Measurements from ENCODE around the gene RBP3. TPM values are rescaled to one million over a fixed set of nuclear protein-coding genes. Genes with fewer than 3 reads are reported as not detected.

The RBP3 gene
- total RNA-seq, 1 donor from 2014 or later: not detected

DNA sequence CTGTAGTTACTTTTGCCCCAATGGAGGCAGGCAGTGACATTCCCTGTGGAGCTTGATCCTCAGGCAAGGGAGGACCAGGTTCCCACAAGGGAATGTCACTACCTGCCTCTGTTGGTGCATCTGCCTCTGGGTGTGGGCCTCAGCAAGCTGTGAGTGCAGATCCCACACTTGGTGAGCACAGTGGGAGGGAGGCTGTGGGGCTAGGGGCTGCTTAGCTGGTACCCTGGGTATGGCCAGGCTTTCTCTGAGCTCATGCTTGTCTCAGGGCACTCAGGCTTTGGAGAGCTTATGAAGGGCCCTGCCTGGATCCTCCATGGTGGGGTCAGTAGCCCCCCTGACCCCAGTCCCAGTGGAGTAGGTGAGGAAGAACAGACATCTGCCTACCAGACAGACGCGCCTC is 52.1 kb downstream of the RBP3 start:
- no peak for DNase-seq (ENCODE audit: low read depth)

DNA sequence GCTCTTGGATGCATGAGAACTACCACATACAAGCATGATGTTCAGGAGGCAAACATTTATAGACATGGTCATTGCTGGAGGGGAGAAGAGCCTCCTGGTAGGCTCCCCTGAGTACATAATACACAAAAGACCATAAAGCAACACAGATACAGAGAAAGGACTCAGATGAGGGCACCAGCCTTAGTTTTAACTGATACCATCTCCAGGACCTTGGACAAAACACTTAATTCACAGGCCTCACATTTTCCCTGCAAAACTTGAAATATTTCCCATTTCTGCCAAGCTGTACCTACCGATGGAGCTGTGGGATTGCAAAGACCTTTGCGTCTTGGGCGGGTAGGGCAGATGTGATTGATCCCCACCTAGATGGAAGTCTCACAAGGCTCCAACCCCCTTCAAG is 52.6 kb downstream of the RBP3 start:
- no peak for DNase-seq (ENCODE audit: low read depth)

DNA sequence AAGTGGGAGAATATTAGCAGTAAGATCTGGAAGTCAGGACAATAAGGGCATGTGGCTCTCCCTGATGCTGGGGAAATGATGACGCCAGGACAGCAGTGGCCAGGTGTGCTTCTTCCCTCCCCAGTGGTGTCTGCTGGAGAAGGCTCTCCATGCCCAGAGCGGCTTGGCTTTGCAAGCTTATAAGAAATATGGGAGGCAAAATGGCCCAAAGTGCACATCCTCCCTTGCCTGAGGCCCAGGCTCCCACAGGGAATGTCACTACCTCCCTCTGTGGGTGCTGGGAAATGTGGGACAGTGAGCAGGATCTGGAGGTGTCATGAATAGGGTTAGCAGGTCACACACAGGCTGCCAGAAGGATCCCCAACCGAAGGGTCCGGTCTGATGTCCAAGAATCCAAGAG is 53.0 kb downstream of the RBP3 start:
- DNase-seq (ENCODE audit: low read depth): no peak

DNA sequence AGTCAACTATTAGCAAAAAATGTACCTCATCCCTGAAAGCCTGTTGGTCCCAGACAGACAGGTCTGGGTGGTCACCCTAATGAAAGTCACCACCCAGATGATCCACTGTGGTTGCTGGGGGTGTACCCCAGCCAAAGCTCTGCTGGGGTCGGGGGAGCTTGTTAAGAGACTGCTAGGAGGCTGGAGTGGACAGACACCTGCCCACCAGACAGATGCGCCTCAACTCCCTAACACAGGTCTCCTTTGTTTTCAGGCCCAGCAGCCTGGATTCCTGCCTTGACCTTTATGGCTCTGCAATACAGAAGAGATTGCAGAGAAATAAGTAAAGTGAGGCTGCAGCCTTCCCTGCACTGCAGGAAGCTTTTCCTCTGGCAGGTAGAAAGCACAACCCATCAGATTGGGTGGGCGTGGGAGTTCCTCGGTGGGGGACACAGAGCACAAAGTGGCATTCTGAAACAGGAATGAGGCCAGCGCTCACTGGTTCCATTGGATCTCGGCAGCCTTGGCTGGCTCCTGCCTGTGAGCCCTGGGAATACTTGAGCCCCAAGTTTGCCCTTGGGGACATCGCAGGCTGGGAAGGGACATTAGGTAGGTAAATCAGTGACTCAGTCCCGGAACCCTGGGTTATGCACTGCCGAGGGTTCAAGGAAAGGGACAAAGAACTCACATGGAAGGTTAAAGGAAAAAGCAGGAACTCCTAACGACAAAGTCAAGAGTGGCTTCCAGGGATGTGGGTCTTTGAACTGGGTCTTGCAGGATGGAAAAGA is 53.9 kb downstream of the RBP3 start:
- DNase-seq (ENCODE audit: low read depth): peak; percentile 3

DNA sequence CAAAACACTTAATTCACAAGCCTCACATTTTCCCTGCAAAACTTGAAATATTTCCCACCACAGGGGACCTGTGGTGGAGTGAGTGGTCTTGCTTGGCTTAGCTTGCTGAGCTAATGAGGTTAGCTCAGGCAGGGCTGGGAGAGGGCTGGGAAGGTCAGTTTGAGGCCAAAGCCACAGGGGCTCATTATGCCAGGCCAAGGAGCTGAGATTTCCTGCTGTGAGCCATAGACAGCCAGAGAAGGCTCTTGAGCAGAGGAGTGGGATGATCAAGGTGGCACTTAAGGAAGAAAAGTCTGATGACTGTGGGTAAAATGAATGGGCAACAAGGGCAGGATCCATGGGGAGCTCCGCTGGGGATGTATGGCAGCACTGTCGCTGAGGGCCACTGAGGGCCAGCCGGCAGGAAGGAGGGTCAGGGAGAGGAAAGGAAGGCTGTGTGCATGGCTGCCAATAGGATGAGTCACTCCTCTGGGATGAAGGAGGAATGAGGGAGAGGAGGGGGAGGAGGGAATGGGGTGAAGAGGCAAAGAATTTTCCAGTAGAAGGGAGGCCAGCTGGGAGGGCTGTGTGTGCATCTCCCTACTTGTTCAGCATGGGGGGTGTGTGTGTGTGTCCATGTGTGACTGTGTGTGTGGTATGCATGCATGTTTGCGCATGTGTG is 54.6 kb downstream of the RBP3 start:
- DNase-seq (ENCODE audit: low read depth): peak; percentile 89

DNA sequence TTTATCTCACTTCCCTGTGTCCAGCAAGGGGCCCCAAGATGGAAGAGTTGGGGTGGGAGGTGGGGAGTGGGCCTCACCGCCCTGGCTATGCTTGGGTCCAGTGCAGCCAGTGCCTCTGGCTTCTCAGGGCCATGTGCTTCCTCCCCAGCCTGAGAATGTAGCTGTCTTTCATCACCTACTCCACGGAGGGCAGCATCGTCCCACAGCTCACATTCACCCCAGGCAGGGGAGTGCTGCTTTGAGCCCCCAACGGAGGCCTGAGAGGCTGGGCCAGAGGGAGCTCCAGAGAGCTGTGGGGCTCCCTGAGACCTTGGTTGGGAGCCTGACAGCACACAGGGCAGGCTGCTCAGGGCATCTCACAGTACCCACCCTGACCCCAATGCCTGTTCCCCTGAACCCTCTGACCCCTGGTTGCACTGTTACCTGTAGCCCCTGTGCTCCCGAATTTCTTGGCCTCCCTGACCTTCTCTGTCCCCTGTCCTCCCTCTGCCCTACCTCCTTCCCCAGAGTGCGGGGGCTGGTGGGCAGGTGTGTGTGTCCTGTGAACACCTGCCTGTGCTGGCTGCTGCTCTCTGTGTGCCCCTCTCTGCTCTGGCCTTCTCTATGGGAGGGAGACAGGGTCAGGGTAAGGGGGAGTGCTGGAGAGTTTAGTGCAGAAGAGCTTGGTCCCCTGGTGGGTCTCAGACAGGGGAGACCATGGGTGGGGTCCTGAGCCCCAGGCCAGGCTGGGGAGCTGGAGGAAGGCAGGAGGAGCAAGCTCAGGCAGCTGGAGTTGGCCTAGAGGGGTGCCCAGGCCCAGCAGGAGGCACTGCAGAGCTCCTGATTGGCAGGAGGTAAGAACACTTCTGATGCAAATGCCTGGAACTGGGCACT is 55.5 kb downstream of the RBP3 start:
- no peak for DNase-seq (ENCODE audit: low read depth)

DNA sequence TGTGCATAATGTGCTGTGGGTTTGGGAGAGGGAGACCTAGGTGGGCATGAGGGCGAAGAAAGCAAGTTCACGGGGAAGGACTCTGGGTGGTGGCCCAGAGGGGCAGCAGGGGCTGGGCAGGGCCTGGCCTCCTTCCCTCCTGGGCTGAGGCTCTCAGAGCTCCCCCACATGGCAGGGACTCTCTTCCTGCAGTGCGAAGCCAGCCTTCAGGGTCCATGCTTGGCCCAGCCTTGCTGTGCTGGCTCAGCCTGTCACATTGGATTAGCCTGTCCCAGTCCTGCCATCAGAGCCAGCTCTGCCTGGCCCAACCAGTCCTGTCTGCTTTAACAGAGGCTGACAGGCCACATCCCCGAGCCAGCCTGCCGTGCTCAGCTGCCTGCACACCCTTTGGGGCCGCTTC is 56.3 kb downstream of the RBP3 start:
- no peak for DNase-seq (ENCODE audit: low read depth)

DNA sequence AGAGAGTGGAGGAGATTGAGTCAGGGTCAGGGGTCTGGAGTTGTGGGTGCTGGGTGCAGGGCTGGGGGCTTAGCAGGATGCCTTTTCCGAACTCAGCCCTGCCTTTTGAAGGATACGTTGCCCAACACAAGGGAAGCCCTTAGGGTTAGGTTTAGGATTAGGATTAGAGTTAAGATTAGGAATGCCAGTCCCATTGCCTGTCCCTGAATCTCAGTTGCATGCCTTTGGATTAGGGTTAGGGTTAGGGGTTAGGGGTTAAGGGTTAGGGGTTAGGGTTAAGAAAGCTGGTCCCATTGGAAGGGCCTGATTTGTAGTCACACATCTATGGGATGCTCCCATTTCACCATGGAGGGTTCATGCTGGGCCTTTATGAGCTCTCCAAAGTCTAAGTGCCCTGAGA is 56.8 kb downstream of the RBP3 start:
- no peak for DNase-seq (ENCODE audit: low read depth)

DNA sequence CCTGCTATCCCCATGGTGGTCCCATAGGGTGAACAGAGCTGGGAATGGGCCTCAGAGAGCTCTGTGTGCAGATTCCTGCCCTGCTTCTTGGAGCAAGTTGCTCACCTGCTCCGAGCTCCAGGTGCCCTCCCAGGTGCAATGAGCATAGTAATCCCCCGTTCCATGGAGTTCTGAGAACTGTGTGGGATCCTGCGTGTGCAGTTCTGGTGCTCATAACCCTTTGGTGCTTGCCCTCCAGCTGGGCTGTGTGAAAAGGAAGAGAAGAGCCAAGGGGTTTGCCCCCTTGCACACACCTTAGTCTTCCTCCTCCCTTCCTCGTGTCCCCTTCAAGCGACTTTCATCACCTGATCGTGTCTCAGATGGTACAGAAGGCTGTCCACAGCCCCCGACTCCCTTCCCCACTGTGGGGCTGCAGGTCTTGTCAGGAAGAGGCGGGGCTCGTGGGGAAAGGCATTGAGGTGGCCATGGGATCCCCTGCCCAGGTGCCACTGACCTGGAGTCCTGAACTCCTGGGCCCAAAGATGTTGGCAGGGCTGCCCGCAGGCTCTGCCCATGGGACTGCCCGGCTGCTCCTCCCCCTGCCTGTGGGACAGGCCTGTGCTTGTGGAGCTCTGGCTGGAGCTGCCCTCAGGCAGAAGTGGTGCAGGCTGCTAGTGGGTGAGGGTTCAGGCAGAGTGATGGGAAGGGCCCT is 57.8 kb downstream of the RBP3 start:
- DNase-seq (ENCODE audit: low read depth): no peak

DNA sequence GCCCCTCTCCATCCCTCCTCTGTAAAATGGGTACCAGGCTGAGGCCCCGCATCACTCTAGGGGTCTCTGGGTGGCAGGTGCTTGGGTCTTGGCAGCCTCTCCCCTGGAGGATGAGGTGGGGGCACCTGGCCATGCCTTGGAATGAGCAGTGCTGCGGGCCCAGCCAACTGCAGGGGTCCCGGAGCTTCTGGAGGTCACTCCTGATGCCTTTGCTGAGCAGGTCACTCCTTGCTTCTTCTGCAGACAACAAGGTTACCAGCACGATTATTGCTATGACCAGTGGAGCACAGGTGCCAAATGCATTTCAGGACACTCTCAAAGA is 58.3 kb downstream of the RBP3 start:
- no peak for DNase-seq (ENCODE audit: low read depth)

DNA sequence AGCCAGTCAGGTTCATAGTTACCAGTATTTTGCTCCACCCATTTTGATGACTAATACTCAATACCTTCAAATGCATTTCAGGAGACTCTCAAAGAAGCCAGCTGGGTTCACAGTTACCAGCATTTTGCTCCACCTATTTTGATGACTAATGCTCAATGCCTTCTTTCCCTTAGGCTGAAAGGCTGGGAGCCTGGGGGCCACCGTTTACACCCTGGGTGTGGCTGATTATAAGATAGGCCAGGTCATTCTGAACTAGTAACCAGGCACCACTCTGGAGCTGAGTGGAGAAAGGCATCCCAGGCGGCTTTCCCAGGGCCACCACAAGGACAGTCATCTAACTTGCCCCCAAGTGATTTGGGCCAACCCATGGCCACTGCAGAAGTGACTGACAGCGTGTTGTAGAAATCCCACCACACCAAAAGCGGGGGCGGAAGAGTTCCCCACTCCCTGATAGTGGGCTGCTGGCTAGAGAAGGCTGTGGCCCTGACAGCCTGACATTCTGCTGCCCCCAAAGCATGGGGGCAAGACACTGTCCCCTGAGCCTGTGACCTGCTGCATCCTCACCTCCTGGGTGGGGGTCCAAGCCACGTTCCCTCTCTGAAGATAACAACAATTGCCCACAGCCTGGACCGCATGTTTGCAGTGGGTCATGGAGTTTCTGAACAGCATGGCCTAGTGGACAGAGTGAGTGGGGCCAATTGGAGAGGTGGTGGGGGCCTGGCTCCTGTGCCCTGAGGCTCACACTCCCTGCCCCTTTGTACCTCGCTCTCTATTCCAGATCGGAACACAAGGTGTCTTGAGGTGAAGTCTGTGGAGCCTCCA is 58.9 kb downstream of the RBP3 start:
- peak; percentile 98 for DNase-seq (ENCODE audit: low read depth)

Other genes with a start within 250 kb of the RBP3 start
- not detected in 2 replicates for gene GDF10, start 48.2 kb upstream of the RBP3 start, total RNA-seq
- gene GDF2, start 25.9 kb upstream of the RBP3 start, total RNA-seq: not detected in 2 replicates
- gene ZNF488, start 35.9 kb downstream of the RBP3 start, total RNA-seq: 0.17 and 0.25 TPM in 2 replicates
- gene ANXA8, start 135.8 kb downstream of the RBP3 start, total RNA-seq: 0.30 and 6.1 TPM in 2 replicates
- gene FAM25G, start 143.3 kb downstream of the RBP3 start, total RNA-seq: not detected in 2 replicates
- 0.35 and 6.8 TPM in 2 replicates for gene AGAP9, start 175.3 kb downstream of the RBP3 start, total RNA-seq

All from renal cortical epithelial cell (primary cell).